GM10266 (cell line): ENCODE results near the gene ILKAP.

Source experiments
- DNase-seq: peaks from one replicate; pipeline ENCODE4 v3.0.0; 2012; ENCODE audit errors: extremely low spot score
- TF ChIP-seq, protein P1 (sequence below): IDR thresholded peaks from 2 replicates; pipeline ENCODE4 v1.5.1; 2012; ENCODE audit warnings: mild to moderate bottlenecking, low read depth; ENCODE audit not compliant: control insufficient read depth, insufficient read depth; ENCODE audit errors: missing control alignments

Gene ILKAP

DNA sequence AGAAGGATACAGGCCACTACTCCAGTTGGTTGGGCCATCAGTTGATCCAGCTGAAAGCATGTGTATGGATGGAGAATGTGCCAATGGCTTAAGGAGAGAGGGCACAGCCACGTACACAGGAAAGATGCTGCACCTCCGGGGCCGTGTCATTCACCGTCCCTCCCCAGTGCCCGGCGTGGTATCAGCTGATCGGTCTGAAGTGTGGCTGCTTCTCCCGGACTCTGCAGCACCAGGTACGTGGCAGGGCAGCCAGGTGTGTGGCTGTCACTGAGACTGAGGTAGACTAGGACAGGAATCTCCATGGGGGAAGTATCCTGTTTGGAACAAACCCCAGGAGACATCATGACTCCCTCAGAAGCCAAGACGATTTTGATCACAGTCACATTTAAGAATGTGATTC lies 48.9 kb downstream of the ILKAP start:
- DNase-seq: no peak
- TF ChIP-seq, protein P1, sequence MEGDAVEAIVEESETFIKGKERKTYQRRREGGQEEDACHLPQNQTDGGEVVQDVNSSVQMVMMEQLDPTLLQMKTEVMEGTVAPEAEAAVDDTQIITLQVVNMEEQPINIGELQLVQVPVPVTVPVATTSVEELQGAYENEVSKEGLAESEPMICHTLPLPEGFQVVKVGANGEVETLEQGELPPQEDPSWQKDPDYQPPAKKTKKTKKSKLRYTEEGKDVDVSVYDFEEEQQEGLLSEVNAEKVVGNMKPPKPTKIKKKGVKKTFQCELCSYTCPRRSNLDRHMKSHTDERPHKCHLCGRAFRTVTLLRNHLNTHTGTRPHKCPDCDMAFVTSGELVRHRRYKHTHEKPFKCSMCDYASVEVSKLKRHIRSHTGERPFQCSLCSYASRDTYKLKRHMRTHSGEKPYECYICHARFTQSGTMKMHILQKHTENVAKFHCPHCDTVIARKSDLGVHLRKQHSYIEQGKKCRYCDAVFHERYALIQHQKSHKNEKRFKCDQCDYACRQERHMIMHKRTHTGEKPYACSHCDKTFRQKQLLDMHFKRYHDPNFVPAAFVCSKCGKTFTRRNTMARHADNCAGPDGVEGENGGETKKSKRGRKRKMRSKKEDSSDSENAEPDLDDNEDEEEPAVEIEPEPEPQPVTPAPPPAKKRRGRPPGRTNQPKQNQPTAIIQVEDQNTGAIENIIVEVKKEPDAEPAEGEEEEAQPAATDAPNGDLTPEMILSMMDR: no peak

GRCh38 chr2:238152771-238153688 lies 50.5 kb downstream of the ILKAP start:
- no peak for DNase-seq
- TF ChIP-seq, protein P1: peak; percentile 26

DNA sequence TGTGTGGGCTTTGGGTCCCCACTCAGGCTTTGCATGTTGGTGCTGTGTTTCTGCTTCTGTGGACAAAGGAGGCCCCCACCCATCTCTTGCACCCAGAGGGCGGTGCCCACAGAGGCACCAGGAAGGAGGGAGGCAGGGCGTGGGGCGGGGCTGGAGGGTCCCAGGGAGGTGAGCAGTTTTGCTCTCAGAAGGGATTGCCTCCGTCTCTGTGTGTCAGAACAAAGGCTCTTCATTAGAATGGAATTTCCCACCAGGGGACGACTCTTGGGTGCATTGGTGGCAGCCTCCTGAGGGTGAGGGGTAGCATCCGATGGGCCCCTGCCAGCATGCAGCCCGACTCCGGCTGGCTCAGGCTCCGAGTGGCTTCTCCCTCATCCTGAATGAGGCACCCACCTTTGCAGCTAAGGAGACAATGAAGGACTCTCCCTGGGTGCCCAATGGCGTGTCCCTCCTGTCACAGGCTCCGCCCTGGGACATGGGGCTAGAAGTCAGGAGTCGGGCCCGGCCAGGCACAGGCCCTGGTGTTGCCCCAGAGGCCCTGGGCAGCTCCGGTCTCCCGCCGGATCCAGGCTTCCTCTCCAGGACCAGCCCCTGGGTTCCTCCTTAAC lies 51.8 kb downstream of the ILKAP start:
- no peak for DNase-seq
- TF ChIP-seq, protein P1: no peak

DNA sequence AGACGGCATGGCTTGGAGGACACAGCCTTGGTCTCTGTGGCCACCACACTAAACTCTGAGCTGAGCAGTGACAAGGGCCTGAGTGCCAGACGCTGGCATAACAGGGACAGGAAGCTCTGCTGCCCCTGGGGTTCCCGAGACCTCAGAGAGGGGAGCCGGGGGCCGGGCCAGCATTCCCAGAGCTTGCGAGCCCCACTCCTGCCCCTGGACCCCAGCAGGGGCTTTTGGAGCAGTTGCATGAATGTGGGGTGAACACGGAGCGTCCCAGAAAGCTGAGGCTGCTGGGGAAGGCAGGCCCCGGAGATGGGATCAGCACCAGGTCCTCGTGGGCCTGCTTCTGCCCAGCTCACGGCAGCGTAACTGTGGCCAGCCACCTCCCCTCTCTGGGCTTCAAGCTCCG lies 52.3 kb downstream of the ILKAP start:
- TF ChIP-seq, protein P1: no peak

DNA sequence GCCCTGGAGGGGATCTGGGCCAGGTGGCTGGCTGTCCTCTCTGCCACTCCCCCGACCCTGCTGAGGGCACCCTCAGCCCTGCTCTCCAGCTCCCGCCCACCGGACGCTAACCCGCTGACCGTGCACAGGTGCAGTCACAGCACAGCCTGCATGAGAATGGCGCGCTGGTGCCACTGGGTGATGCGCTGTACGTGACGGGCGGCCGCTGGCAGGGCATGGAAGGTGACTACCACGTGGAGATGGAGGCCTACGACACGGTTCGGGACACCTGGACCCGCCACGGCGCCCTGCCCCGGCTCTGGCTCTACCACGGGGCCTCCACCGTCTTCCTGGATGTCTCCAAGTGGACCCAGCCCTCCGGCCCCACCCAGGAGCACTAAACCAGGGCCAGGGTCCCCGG lies 52.8 kb downstream of the ILKAP start:
- no peak for DNase-seq
- TF ChIP-seq, protein P1: no peak

More for the DNA sequence above, 52.3 kb downstream of the ILKAP start:
- no peak for DNase-seq

GRCh38 chr2:238149841-238150572 lies 53.5 kb downstream of the ILKAP start:
- no peak for DNase-seq
- TF ChIP-seq, protein P1: no peak

DNA sequence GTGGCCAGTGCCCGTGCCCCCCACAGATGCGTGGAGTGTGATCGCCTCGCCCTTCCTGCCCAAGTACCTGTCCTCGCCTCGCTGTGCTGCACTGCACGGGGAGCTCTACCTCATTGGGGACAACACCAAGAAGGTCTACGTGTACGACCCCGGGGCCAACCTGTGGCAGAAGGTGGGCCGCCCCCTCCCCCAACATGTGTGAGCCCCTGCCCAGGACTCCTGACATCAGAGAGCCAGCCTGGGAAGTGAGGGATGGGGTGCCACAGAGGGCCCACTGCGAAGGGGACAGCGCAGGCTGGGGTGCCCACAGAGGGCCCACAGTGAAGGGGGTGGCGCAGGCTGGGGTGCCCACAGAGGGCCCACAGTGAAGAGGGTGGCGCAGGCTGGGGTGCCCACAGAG lies 54.5 kb downstream of the ILKAP start:
- no peak for DNase-seq
- TF ChIP-seq, protein P1: no peak
